NCI-H2107 (cell line): ENCODE measurements around the gene SLCO2B1.

Source experiments
- DNase-seq: peaks from one replicate; lab custom pipeline; 2025; lab: John Stamatoyannopoulos, UW

SLCO2B1 gene

GRCh38 chr11:75161506-75162095, 10.7 kb downstream of the SLCO2B1 start:
- DNase-seq, result no peak

GRCh38 chr11:75162954-75163353, 12.0 kb downstream of the SLCO2B1 start:
- no peak for DNase-seq

DNA sequence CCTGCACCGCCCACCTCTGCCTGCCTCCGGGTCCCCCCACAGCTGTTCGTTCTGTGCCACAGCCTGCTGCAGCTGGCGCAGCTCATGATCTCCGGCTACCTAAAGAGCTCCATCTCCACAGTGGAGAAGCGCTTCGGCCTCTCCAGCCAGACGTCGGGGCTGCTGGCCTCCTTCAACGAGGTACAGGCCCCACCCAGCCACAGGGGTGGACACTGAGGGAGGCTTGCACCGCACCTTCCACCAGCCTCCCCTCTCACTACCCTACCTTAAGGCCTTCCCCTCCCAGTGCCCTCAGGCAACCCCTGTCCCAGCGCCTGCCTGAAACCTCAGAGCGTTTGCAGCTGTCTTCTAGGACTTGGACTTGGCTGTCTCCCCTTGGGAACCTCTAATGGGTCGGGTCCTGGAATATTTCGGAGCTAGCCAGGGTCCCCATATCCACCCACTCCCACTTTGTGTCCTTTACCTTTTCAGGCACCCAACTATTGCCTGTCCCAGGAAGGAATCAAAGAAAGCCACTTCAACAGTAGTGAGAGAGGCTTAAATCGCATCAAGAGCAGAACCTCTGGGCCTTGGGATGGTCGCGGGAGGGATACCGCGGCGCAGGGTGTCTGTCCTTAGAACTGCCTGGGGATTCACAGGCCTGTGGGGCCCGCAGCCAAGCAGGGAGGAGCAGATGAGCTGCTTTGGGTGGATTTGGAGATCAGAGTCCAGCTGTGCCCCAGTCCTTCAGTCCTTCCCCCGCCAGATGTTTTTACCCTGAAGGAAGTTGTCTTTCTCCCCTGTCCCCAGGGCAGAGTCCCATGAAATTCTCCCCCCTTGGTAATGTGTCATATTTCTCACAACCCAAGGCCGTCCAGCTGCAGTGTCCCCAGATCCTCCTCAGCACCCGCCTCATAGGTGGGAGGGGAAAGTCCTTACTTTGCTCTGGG, 13.3 kb downstream of the SLCO2B1 start:
- DNase-seq, result no peak

DNA sequence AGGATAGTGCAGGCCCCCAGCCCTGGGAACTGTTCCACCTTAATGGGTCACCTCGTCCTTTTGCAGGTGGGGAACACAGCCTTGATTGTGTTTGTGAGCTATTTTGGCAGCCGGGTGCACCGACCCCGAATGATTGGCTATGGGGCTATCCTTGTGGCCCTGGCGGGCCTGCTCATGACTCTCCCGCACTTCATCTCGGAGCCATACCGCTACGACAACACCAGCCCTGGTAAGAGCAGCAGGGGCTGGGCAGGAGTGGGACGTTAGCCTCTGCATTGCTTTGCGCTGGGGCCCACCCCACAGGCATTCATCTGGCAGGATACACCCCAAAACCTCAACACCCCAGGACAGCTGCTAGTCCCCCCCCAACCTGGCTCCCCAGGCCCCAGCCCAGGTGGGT, 14.8 kb downstream of the SLCO2B1 start:
- DNase-seq, result no peak

GRCh38 chr11:75166791-75167190, 15.9 kb downstream of the SLCO2B1 start:
- DNase-seq, result no peak

GRCh38 chr11:75167617-75168016, 16.7 kb downstream of the SLCO2B1 start:
- no peak for DNase-seq

DNA sequence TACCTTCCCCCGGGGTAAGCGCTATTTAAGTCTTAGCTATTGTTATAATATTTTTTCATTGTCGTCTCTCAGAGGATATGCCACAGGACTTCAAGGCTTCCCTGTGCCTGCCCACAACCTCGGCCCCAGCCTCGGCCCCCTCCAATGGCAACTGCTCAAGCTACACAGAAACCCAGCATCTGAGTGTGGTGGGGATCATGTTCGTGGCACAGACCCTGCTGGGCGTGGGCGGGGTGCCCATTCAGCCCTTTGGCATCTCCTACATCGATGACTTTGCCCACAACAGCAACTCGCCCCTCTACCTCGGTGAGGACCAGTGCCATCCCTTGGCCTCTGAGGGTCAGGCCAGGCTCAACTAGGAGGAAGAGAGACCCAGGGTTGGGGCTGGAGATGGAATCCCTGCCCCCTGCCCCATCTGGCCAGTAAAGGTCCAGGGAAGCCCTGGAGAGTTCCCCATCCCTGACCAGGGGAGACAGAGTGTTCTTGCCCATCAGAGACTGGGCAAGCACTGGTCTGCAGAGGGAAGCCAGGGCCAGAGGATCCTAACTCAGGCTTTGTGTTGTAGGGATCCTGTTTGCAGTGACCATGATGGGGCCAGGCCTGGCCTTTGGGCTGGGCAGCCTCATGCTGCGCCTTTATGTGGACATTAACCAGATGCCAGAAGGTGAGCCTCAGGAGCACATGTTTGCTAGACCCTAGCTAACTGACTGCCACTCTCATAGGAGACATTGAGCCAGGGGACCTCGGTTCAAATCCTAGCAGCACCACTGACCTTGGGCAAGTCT, 18.4 kb downstream of the SLCO2B1 start:
- no peak for DNase-seq

- no peak for DNase-seq
These were observed 19.8 kb downstream of the SLCO2B1 start for GRCh38 chr11:75170516-75171201.

GRCh38 chr11:75173336-75173735, 22.4 kb downstream of the SLCO2B1 start:
- no peak for DNase-seq

DNA sequence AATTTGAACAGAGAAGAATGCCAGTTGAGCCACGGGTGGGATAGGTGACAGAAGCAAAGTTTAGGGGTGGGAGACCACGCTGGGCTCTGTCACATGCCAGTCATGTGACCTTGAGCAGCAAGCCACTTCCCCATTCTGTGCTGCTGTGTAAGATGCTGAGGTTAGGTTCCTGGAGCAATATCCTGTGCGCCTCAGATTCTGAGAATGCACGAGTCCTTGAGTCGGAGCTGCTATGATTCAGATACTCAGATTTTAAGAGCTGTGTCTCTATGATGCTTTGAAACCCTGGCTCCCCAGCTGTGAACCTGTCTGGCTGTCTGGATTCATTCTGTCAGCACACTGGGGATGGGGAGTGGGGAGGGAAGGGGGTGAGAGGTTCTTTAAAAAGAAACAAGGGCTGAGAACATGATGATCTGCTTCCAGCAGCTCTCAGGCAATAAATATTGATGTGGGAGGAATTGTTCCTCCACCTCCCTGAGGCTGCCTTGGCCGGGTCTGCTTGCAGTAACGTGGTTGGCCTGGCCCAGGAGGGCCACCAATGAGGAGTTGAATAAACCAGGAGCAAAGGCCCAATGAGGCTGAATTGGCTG, 24.0 kb downstream of the SLCO2B1 start:
- no peak for DNase-seq

DNA sequence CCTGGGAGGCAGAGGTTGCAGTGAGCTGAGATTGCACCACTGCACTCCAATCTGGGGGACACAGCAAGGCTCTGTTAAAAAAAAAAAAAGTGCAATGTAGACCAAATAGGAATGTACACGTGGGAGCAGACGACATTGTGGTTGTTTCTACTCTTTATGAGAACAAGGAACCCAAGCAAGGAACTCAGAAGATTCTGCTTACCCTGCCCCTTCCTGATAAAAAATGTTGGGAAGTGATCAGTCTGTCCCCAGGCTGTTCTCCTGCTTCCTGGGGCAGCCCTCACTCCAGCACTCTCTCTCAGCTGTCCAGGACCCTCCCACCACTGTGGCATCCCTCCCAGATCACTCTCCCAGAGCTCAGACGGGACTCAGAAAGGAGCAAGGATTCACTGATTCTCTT, 31.8 kb downstream of the SLCO2B1 start:
- no peak for DNase-seq

GRCh38 chr11:75184051-75184450, 33.1 kb downstream of the SLCO2B1 start:
- no peak for DNase-seq

DNA sequence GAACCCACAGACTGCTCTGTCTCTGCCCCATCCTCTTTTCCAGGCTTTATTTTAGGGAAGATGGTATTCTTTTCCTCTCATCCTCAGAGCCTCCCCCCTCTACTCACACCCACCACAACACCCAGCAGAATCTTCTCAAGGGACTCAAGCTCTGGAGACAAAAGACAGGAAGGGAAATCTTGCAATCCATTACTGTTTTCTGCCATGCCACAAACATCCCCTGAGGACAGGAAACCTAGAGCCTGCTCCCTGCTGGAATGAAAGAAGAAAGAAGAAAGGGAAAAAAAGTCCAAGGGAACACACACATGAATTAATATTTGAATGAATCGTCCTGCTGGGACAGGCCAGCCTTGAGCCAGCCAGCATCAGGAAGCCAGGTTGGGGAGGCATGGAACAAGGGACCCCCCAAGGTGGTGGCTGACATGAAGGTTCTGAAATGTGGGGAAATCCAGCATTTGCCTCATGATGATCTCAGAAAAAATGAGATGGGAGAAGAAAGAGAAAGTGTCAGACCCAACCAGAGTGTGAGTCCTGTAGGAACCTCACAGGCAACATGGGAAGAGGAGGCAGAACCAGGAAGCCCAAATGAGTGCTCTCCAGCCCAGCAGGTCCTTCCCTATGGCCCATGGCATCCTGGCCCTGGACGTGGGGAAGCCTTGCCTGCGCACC, 34.0 kb downstream of the SLCO2B1 start:
- no peak for DNase-seq

- DNase-seq, result no peak
These were observed 35.0 kb downstream of the SLCO2B1 start for GRCh38 chr11:75185866-75186265.

DNA sequence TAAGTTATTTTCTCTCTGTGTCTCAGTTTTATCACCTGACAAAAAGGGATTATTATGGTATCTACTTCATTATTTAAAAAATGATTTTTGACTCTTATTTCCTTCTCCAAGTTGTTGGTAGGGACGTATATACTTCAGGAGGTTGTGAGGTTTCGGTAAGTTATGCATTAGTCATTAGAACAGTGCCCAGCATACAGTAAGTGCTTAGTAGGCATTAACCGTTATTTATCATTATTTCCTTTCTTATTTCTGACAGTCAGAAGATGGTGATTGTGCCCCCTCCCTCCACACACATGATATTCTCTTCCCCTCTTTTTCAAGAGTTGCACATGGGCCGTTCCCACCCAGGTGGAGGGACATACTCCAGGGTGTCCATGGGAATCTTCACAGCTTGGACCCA, 36.1 kb downstream of the SLCO2B1 start:
- no peak for DNase-seq

GRCh38 chr11:75188671-75189070, 37.8 kb downstream of the SLCO2B1 start:
- DNase-seq, result no peak

- no peak for DNase-seq
These were observed 38.2 kb downstream of the SLCO2B1 start for GRCh38 chr11:75189108-75189507.

- DNase-seq, result no peak
These were observed 39.0 kb downstream of the SLCO2B1 start for GRCh38 chr11:75189911-75190310.

- no peak for DNase-seq
These were observed 39.9 kb downstream of the SLCO2B1 start for GRCh38 chr11:75190652-75191329.

DNA sequence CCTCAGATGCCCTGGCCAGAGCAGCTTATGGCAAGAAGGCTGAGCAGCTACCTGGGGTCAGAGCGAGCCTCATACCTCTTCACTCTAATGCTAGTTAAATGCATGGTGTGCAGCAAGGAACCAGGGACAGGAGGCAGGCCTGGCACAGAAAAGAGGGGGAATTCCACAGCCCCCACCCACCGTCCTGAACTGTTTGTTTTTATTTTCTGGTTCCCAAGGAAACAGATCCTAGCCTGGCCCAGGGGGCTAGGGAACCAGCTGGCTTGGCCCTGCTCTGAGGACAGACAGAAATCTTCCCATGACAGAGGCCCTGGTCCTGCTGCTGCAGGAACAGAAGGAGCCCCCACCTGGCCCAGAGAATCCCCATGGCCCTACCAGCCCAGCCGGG, 40.4 kb downstream of the SLCO2B1 start:
- DNase-seq, result no peak

GRCh38 chr11:75193271-75193670, 42.4 kb downstream of the SLCO2B1 start:
- no peak for DNase-seq
